Measurements from ENCODE around the gene PLXNA4.
"Not testable (repeated sequence)": the region's sequence is repeated elsewhere in the genome, so short reads cannot be mapped to it uniquely, and the experiment has no call there.

PLXNA4 gene

GRCh38 chr7:132575982-132576720, at the start of gene PLXNA4:
Gene PLXNA4, minus strand, starts transcription at chr7:132576470. Its CDS starts 67,777 bp downstream, at chr7:132508693.
- DNase-seq (ENCODE audit: low read depth in 1 of 2, low spot score in 1 of 2): no peak

GRCh38 chr7:132625651-132626050, 49.4 kb upstream of the PLXNA4 start:
- DNase-seq (ENCODE audit: low read depth in 1 of 2, low spot score in 1 of 2): no peak

- DNase-seq (ENCODE audit: low read depth in 1 of 2, low spot score in 1 of 2): no peak
Measured at GRCh38 chr7:132622081-132622480, 45.8 kb upstream of the PLXNA4 start.

GRCh38 chr7:132619967-132620366, 43.7 kb upstream of the PLXNA4 start:
- no peak for DNase-seq (ENCODE audit: low read depth in 1 of 2, low spot score in 1 of 2)

- DNase-seq (ENCODE audit: low read depth in 1 of 2, low spot score in 1 of 2): no peak
Measured at GRCh38 chr7:132618956-132619305, 42.7 kb upstream of the PLXNA4 start.

- no peak for DNase-seq (ENCODE audit: low read depth in 1 of 2, low spot score in 1 of 2)
Measured at GRCh38 chr7:132618271-132618955, 42.1 kb upstream of the PLXNA4 start.

GRCh38 chr7:132614428-132615318, 38.4 kb upstream of the PLXNA4 start:
- DNase-seq (ENCODE audit: low read depth in 1 of 2, low spot score in 1 of 2): no peak

GRCh38 chr7:132613737-132614136, 37.5 kb upstream of the PLXNA4 start:
- no peak for DNase-seq (ENCODE audit: low read depth in 1 of 2, low spot score in 1 of 2)

- no peak for DNase-seq (ENCODE audit: low read depth in 1 of 2, low spot score in 1 of 2)
Measured at GRCh38 chr7:132610995-132611394, 34.7 kb upstream of the PLXNA4 start.

GRCh38 chr7:132609906-132610520, 33.7 kb upstream of the PLXNA4 start:
- DNase-seq (ENCODE audit: low read depth in 1 of 2, low spot score in 1 of 2): no peak

- no peak for DNase-seq (ENCODE audit: low read depth in 1 of 2, low spot score in 1 of 2)
Measured at GRCh38 chr7:132609222-132609621, 33.0 kb upstream of the PLXNA4 start.

GRCh38 chr7:132608523-132608922, 32.3 kb upstream of the PLXNA4 start:
- DNase-seq (ENCODE audit: low read depth in 1 of 2, low spot score in 1 of 2): no peak

- no peak for DNase-seq (ENCODE audit: low read depth in 1 of 2, low spot score in 1 of 2)
Measured at GRCh38 chr7:132607656-132608055, 31.4 kb upstream of the PLXNA4 start.

GRCh38 chr7:132604121-132604520, 27.9 kb upstream of the PLXNA4 start:
- no peak for DNase-seq (ENCODE audit: low read depth in 1 of 2, low spot score in 1 of 2)

- no peak for DNase-seq (ENCODE audit: low read depth in 1 of 2, low spot score in 1 of 2)
Measured at GRCh38 chr7:132603220-132603833, 27.1 kb upstream of the PLXNA4 start.

GRCh38 chr7:132601783-132602182, 25.5 kb upstream of the PLXNA4 start:
- no peak for DNase-seq (ENCODE audit: low read depth in 1 of 2, low spot score in 1 of 2)

- no peak for DNase-seq (ENCODE audit: low read depth in 1 of 2, low spot score in 1 of 2)
Measured at GRCh38 chr7:132596588-132596987, 20.3 kb upstream of the PLXNA4 start.

GRCh38 chr7:132594741-132595140, 18.5 kb upstream of the PLXNA4 start:
- not testable (repeated sequence) for DNase-seq (ENCODE audit: low read depth in 1 of 2, low spot score in 1 of 2)

GRCh38 chr7:132592936-132593335, 16.7 kb upstream of the PLXNA4 start:
- no peak for DNase-seq (ENCODE audit: low read depth in 1 of 2, low spot score in 1 of 2)

- no peak for DNase-seq (ENCODE audit: low read depth in 1 of 2, low spot score in 1 of 2)
Measured at GRCh38 chr7:132592231-132592920, 16.1 kb upstream of the PLXNA4 start.
